G401 (cell line): Measurements from ENCODE around the gene CCDC182. TPM values are rescaled to one million over a fixed set of nuclear protein-coding genes. Genes with fewer than 3 reads are reported as not detected.
A peak's percentile ranks its signal among the peaks of the same experiment; 100 is the strongest.

Experiments
- DNase-seq: peaks from one replicate; pipeline ENCODE4 v3.0.0-alpha.2; 2015; ENCODE audit warnings: low spot score
- in situ Hi-C: cut with HindIII; loops from 2 replicates; pipeline ENCODE4 v1.10.0; 2016; ENCODE audit warnings: low sequenced_read_pairs, mixed read lengths
- total RNA-seq: library from RNA; depleted of rRNA; stranded (reverse); fragments of >200 nt; shearing (Covaris generic); gene quantifications from 2 replicates; pipeline ENCODE4 v1.2.3, GENCODE V29; 2014

The CCDC182 gene
- total RNA-seq, 1 experiment from 2014 or later, result not detected

DNA sequence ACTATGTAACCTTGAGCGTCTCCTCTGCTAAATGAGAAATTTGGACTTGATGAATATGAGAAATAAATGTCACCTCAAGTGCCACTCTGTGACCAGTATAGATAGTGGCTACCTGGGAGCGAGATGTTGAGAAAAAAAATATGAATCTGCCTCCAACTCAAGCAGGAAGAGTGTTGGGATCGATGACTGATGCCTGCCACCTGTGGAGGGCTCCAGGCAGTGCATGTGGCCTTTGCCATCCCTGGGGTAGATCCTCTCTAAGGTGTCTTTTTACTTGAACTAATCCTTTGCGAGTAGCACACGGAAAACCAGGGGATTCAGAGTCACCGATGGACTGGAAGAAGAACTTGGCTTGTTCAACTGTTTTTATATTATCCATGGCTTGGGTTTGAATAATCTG lies 9.4 kb downstream of the CCDC182 start:
- in situ Hi-C loops, result no loop called here
- DNase-seq, result no peak

GRCh38 chr17:57735230-57735629 lies 9.9 kb downstream of the CCDC182 start:
- no peak for DNase-seq
- in situ Hi-C loops, result no loop called here

DNA sequence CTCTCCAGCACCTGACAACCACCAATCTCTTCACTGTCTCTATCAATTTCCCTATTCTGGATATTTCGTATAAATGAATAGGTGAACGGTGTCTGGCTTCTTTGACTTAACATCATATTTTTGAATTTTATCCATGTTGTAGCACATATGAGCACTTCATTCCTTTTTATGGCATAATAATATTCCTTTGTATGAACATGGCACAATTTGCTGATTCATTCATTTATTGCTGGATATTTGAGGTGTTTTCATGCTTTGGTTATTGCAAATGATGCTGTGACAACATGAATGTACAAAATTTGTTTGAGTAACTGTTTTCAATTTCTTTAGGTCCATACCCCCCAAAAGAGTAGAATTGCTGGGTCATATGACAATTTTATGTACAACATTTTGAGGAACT lies 12.0 kb downstream of the CCDC182 start:
- in situ Hi-C loops, result no loop called here
- DNase-seq, result no peak

- in situ Hi-C loops, result no loop called here
- DNase-seq, result peak; percentile 86
Observed at GRCh38 chr17:57732062-57732461, 13.0 kb downstream of the CCDC182 start.

- DNase-seq, result no peak
- in situ Hi-C loops, result no loop called here
Observed at GRCh38 chr17:57730026-57730701, 14.9 kb downstream of the CCDC182 start.

- in situ Hi-C loops, result no loop called here
- no peak for DNase-seq
Observed at GRCh38 chr17:57727630-57728175, 17.4 kb downstream of the CCDC182 start.

DNA sequence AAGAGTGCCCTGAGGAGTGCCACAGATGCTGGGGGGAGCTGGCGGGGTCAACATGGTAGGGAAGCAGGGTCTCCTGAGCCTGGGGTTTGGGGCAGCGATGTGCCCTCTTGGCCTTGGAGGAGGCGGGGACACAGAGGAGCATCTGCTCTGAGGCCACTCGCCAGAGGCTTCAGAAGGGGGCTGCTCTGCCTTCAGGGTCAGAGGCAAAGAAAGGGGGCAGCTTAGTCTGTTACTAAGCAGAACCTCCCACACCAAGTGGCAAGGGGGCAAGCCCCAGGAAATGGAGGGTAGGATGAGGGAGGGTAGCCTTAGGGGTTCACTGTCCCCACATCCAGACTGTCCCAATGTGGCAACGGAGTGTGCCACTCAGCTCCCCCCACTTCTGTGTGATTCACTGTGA lies 18.3 kb downstream of the CCDC182 start:
- in situ Hi-C loops, result no loop called here
- no peak for DNase-seq

- in situ Hi-C loops, result no loop called here
- no peak for DNase-seq
Observed at GRCh38 chr17:57726213-57726790, 18.8 kb downstream of the CCDC182 start.

- in situ Hi-C loops, result no loop called here
- no peak for DNase-seq
Observed at GRCh38 chr17:57724729-57725125, 20.4 kb downstream of the CCDC182 start.

DNA sequence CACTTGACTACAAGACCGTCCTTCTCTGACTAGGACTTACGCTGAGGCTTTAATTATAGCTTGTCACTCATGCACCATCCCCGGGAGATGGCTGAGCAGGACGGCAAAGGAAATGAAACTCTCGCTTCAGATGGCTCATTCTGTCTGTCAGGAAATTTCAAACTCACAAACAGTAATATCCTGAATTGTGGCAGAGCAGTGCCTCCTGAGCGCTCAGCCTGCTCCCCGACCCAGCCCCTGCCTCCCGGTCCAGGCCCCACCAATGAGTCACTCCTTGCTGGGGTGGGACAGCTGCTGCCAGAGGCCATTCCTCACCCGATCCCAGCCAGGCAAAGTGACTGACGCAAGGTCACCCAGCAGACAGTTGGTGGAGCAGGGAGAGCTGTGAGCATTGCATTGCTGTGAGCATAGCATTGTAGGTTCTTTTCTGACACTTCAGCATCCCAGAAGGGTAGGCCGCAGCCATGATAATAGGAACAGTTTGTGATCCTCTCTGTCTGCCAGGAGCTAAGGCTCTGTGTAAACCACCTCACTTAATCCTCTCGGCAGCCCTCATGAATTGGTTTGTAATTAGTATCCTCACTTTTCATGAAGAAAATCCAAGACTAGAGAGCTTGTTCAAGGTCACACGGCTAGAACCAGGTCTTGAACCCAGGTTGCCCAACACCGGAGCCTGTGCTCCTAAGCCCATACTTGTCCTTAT lies 20.9 kb downstream of the CCDC182 start:
- in situ Hi-C loops, result no loop called here

GRCh38 chr17:57723427-57724025 lies 21.6 kb downstream of the CCDC182 start:
- in situ Hi-C loops, result no loop called here
- no peak for DNase-seq

More for the DNA sequence above, 20.9 kb downstream of the CCDC182 start:
- no peak for DNase-seq

- in situ Hi-C loops, result no loop called here
- no peak for DNase-seq
Observed at GRCh38 chr17:57722704-57723043, 22.4 kb downstream of the CCDC182 start.

- in situ Hi-C loops, result no loop called here
- DNase-seq, result no peak
Observed at GRCh38 chr17:57721967-57722703, 23.0 kb downstream of the CCDC182 start.

GRCh38 chr17:57720386-57721035 lies 24.6 kb downstream of the CCDC182 start:
- in situ Hi-C loops, result no loop called here
- DNase-seq, result no peak

DNA sequence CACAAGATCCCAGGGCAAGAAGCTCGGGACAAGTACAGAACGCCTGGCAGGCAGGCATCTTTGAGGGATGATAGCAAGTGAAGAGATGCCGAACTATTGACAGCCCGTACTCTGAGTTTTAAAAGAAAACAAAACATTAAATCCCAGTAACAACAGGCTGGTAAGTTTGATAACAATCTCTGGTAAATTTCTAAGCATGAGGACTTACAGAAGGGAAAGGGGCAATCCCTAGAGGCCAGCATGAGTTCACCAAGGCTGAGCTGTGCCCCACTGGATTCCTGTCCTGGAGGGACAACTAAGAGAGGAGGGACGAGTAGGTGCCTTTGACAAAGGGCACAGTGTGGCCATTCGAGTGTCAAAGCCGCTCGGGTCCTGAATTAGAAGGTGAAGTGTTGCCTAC lies 26.2 kb downstream of the CCDC182 start:
- in situ Hi-C loops, result no loop called here
- no peak for DNase-seq

- no peak for DNase-seq
- in situ Hi-C loops, result no loop called here
Observed at GRCh38 chr17:57715981-57716380, 29.1 kb downstream of the CCDC182 start.

DNA sequence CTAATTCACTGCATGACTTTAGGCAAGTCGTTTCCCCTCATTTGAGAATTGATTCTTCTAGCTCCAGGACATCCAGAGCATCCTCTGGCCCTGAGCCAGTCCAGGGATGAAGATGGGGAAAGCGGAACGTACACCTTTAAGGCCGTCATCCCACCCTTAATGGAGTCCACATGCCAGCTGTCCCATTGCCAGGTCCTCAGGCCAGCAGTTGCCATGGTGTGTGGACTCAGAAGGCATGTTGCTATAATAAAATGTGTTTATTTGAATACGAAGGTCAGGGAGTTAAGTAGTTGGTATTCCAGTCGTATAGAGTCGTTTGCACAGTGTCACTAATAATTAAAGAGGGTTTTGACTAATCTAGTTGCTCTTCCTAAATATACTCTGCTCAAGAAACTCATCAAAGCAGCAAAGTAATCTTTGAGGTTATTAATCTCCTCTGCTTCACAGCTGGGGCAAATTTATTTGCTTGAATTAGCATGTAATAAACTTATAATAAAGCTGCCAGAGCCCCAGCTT lies 30.4 kb downstream of the CCDC182 start:
- DNase-seq, result peak; percentile 10
- in situ Hi-C loops, result no loop called here

DNA sequence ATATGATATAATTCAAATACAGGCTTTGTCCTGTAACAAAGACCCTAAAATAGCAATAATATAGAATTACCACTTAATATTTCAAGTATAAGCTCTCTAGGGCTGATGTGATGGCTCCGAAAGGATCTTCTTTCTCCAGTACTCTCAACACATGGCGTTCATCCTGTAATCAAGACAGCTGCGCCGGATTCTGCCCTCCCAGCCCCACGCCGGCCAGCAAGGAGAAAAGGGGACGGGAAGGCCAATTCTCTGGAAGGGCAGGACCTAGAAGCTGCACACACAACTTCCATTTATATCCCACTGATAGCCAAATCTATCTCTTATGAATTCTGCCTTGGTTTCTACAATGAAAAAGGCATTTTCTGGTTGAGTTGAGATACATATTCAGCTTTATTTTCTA lies 32.0 kb downstream of the CCDC182 start:
- DNase-seq, result no peak
- in situ Hi-C loops, result no loop called here

DNA sequence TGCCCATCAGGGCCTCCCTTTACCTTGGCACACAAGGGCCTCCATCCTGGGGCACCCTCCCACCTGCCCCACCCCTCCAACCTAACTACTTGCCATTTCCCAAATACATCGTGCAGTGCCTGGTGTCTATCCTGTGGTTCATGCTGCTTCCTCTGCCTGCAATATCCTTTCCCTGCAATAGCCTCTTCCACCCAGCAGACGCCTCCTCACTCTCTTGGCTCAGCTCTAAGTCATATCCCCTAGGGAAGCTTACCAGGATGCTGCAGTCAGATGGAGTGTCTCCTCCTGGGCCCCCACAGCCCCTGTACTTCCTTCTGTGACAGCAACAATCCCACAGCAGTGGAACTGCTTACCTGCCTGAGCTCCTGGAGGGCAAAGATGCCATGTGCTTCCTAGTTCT lies 36.7 kb downstream of the CCDC182 start:
- DNase-seq, result no peak
- in situ Hi-C loops, result no loop called here
